OCI-LY1 (cell line): ENCODE results near the gene DNAI7.

Source experiments
- H2AFZ ChIP-seq: fragments of 200-600 bp; sonication (generic), shearing (Covaris generic); 2 replicates; pipeline ENCODE4 v1.6.0; 2014; ENCODE audit warnings: antibody characterized with exemption, mild to moderate bottlenecking, low read length
- H3F3A ChIP-seq: fragments of 200-600 bp; sonication (generic), shearing (Covaris generic); 2 replicates; pipeline ENCODE4 v1.6.0; 2014; ENCODE audit warnings: mild to moderate bottlenecking, antibody characterized with exemption, low read length, moderate library complexity; ENCODE audit not compliant: insufficient read depth
- H3K27ac ChIP-seq: fragments of 200-600 bp; sonication (generic); 2 replicates; pipeline ENCODE4 v1.5.1; 2014; ENCODE audit warnings: low read length, mixed run types, mild to moderate bottlenecking, low read depth; ENCODE audit not compliant: poor library complexity, severe bottlenecking
- H3K27me3 ChIP-seq: fragments of 200-600 bp; sonication (generic); 2 replicates; pipeline ENCODE4 v1.6.0; 2014; ENCODE audit warnings: antibody characterized with exemption, mild to moderate bottlenecking, low read length, moderate library complexity; ENCODE audit not compliant: insufficient read depth
- H3K36me3 ChIP-seq: fragments of 200-600 bp; sonication (generic); 2 replicates; pipeline ENCODE4 v1.6.1; 2014; ENCODE audit warnings: mild to moderate bottlenecking, antibody characterized with exemption, low read length, moderate library complexity, mixed read lengths; ENCODE audit not compliant: insufficient read depth
- H3K4me1 ChIP-seq: fragments of 200-600 bp; sonication (generic); 2 replicates; pipeline ENCODE4 v1.5.1; 2014; ENCODE audit warnings: mild to moderate bottlenecking, low read length, moderate library complexity; ENCODE audit not compliant: insufficient read depth, severe bottlenecking
- H3K4me2 ChIP-seq: fragments of 200-600 bp; sonication (generic), shearing (Covaris generic); 2 replicates; pipeline ENCODE4 v1.6.1; 2014; ENCODE audit warnings: low read length
- H3K4me3 ChIP-seq: fragments of 200-600 bp; sonication (generic); 2 replicates; pipeline ENCODE4 v1.5.1; 2014; ENCODE audit warnings: low read length, low read depth, mild to moderate bottlenecking, mixed read lengths; ENCODE audit not compliant: poor library complexity, severe bottlenecking
- H3K79me2 ChIP-seq: fragments of 200-600 bp; shearing (Covaris generic); 2 replicates; pipeline ENCODE4 v1.6.1; 2016; ENCODE audit warnings: mixed run types, low read length, mixed read lengths; ENCODE audit not compliant: insufficient read depth
- H3K9ac ChIP-seq: fragments of 200-600 bp; sonication (generic), shearing (Covaris generic); 2 replicates; pipeline ENCODE4 v1.6.1; 2014; ENCODE audit warnings: mild to moderate bottlenecking, low read length, mixed read lengths
- H3K9me2 ChIP-seq: fragments of 200-600 bp; sonication (generic), shearing (Covaris generic); 2 replicates; pipeline ENCODE4 v1.6.1; 2014; ENCODE audit warnings: low read depth, mild to moderate bottlenecking, low read length, mixed read lengths
- H3K9me3 ChIP-seq: fragments of 200-600 bp; shearing (Covaris generic); 2 replicates; pipeline ENCODE4 v1.6.1; 2014; ENCODE audit warnings: low read length, mixed read lengths
- H4K20me1 ChIP-seq: fragments of 200-600 bp; sonication (generic), shearing (Covaris generic); 2 replicates; pipeline ENCODE4 v1.6.0; 2016; ENCODE audit warnings: mild to moderate bottlenecking, low read length; ENCODE audit not compliant: insufficient read depth
- CTCF ChIP-seq: fragments of 200-600 bp; sonication (generic), shearing (Covaris generic); IDR thresholded peaks from 2 replicates; pipeline ENCODE4 v1.5.1; 2017; ENCODE audit warnings: mild to moderate bottlenecking, antibody characterized with exemption, low read length, moderate library complexity, mixed read lengths
- EZH2 ChIP-seq: fragments of 200-600 bp; sonication (generic), shearing (Covaris generic); IDR thresholded peaks from 2 replicates; pipeline ENCODE4 v1.8.0; 2017; ENCODE audit warnings: borderline replicate concordance, mixed run types, mild to moderate bottlenecking, antibody characterized with exemption, low read length, moderate library complexity, mixed read lengths

DNAI7 gene

GRCh38 chr12:25194214-25194613 is 746 bp downstream of the DNAI7 start:
- Histone ChIP-seq H4K20me1 (no peaks in the 10 kb centered on the region), H2AFZ (no peak overlapping the region), H3K36me3 (no peaks in the 10 kb centered on the region), H3K27ac (no peak overlapping the region), H3K4me1 (peaks cover 14% of the 10 kb centered on the region), H3F3A (no peaks in the 10 kb centered on the region), H3K9ac (no peak overlapping the region), H3K27me3 (no peaks in the 10 kb centered on the region), H3K79me2 (no peaks in the 10 kb centered on the region), H3K4me2 (peak overlapping the region; percentile 93; the same call in 1 of the 2 replicates), H3K9me2 (no peaks in the 10 kb centered on the region), H3K4me3 (peak overlapping the region; percentile 72), H3K9me3 (no peaks in the 10 kb centered on the region)
- TF ChIP-seq EZH2 (no peak), CTCF (no peak)

- no peaks in the 10 kb centered on the region for H3K79me2 ChIP-seq
- no peak overlapping the region for H3K4me3 ChIP-seq
- H3F3A ChIP-seq, result no peaks in the 10 kb centered on the region
- TF ChIP-seq CTCF, result no peak
- TF ChIP-seq EZH2, result no peak
- H3K27ac ChIP-seq, result no peak overlapping the region
- H3K9ac ChIP-seq, result no peak overlapping the region
- peaks cover 10% of the 10 kb centered on the region for H3K4me1 ChIP-seq
- no peaks in the 10 kb centered on the region for H4K20me1 ChIP-seq
- H3K9me2 ChIP-seq, result no peaks in the 10 kb centered on the region
- H3K9me3 ChIP-seq, result no peaks in the 10 kb centered on the region
- H3K4me2 ChIP-seq, result no peak overlapping the region
- no peaks in the 10 kb centered on the region for H3K36me3 ChIP-seq
- no peak overlapping the region for H2AFZ ChIP-seq
- H3K27me3 ChIP-seq, result no peaks in the 10 kb centered on the region; the same call in 1 of the 2 replicates
Observed at GRCh38 chr12:25190793-25191192, 4.2 kb downstream of the DNAI7 start.

- no peak overlapping the region for H3K4me2 ChIP-seq
- no peak overlapping the region for H3K4me3 ChIP-seq
- no peak overlapping the region for H3K9ac ChIP-seq
- H3K79me2 ChIP-seq, result no peaks in the 10 kb centered on the region
- H3K27ac ChIP-seq, result no peak overlapping the region
- TF ChIP-seq CTCF (no peak), EZH2 (no peak)
- no peaks in the 10 kb centered on the region for H3F3A ChIP-seq
- H3K9me2 ChIP-seq, result no peaks in the 10 kb centered on the region
- H2AFZ ChIP-seq, result no peak overlapping the region
- H3K27me3 ChIP-seq, result no peaks in the 10 kb centered on the region; the same call in 1 of the 2 replicates
- H4K20me1 ChIP-seq, result no peaks in the 10 kb centered on the region
- H3K4me1 ChIP-seq, result peaks cover 4% of the 10 kb centered on the region
- H3K9me3 ChIP-seq, result no peaks in the 10 kb centered on the region
- no peaks in the 10 kb centered on the region for H3K36me3 ChIP-seq
Observed at GRCh38 chr12:25189656-25190055, 5.3 kb downstream of the DNAI7 start.
